Heart left ventricle (tissue), 16 donors: ENCODE data around the gene N4BP2L2. TPM values are rescaled to one million over a fixed set of nuclear protein-coding genes. Genes with fewer than 3 reads are reported as not detected.
A peak's percentile ranks its signal among the peaks of the same experiment; 100 is the strongest.

Source experiments
- ATAC-seq, 4 donors: fragments of 200-7000 bp; cut with Tn5 transposase; one replicate each; pipeline ENCODE4 v1.9.1; 2020 to 2022; ENCODE audit warnings: moderate library complexity in 4 of 4, mild to moderate bottlenecking in 3 of 4, moderate number of reproducible peaks in 1 of 4
- DNase-seq, 5 donors: peaks; one replicate each; pipeline ENCODE4 v3.0.0-alpha.2; 2020
- H3K27ac ChIP-seq, 12 donors: fragments of 200-600 bp; sonication (generic) in 4 of 12; one replicate each; pipeline versions ENCODE4 v1.5.0 to v1.8.0; 2016 to 2022; ENCODE audit warnings: mild to moderate bottlenecking in 2 of 12
- H3K27me3 ChIP-seq, 9 donors: fragments of 200-600 bp; sonication (generic) in 2 of 9; one replicate each; pipeline versions ENCODE4 v1.5.1 to v1.8.0; 2016 to 2022; ENCODE audit warnings: mild to moderate bottlenecking in 3 of 9
- H3K36me3 ChIP-seq, 9 donors: fragments of 200-600 bp; sonication (generic) in 2 of 9; one replicate each; pipeline versions ENCODE4 v1.5.0 to v1.8.0; 2018 to 2022; ENCODE audit warnings: mild to moderate bottlenecking in 2 of 9
- H3K4me1 ChIP-seq, 12 donors: fragments of 200-600 bp; sonication (generic) in 4 of 12; one replicate each; pipeline versions ENCODE4 v1.5.0 to v1.8.0; 2016 to 2022; ENCODE audit warnings: mild to moderate bottlenecking in 3 of 12
- H3K4me3 ChIP-seq, 12 donors: fragments of 200-600 bp; sonication (generic) in 4 of 12; one replicate each; pipeline versions ENCODE4 v1.5.0 to v1.8.0; 2017 to 2022; ENCODE audit warnings: mild to moderate bottlenecking in 9 of 12, moderate library complexity in 4 of 12
- H3K9me3 ChIP-seq, 12 donors: fragments of 200-600 bp; sonication (generic) in 4 of 12; one replicate each; pipeline versions ENCODE4 v1.5.0 to v1.8.0; 2016 to 2022; ENCODE audit warnings: mild to moderate bottlenecking in 1 of 12
- POLR2A ChIP-seq, 2 donors: fragments of 450-650 bp; IDR thresholded peaks; one replicate each; pipeline ENCODE4 v1.6.1; 2017; ENCODE audit warnings: antibody characterized with exemption in 2 of 2, mild to moderate bottlenecking in 2 of 2, moderate library complexity in 2 of 2
- WGBS, 4 donors: extraction: QIAGEN DNeasy Blood & Tissue Kit in 2 of 4; methylation state at CpG; one replicate each; pipeline versions ENCODE4 v1.1.5 to v1.1.7; 2013 to 2018; 5-methylcytosine and 5-hydroxymethylcytosine counted together
- intact Hi-C, 10 donors: fragments of 100-400 bp; cut with DNase I; formaldehyde crosslinking; loops; one replicate each; pipeline versions ENCODE4 v1.11.1 to v1.14.2; 2022
- polyA plus RNA-seq, 2 donors: library from polyadenylated mRNA; stranded (reverse); fragments of 200-250 nt; gene quantifications; one replicate each; pipeline ENCODE4 v1.2.3, GENCODE V29; 2013
- total RNA-seq, 9 donors: library from RNA; depleted of rRNA in 2 of 9; stranded (reverse); fragments of >200 nt in 2 of 9; fragmentation: NEBNext Ultra II Directional in 3 of 9; extraction: Animal tissue kit (Norgen Biotek cat#: 25700) in 3 of 9; gene quantifications; one replicate each; pipeline versions ENCODE4 v1.1.0 to v1.2.4, GENCODE V29; 2016 to 2023
- TF ChIP-seq, protein P1 (sequence below), 12 donors: fragments of 200-600 bp; sonication (generic) in 4 of 12; IDR thresholded peaks; one replicate each; pipeline versions ENCODE4 v1.5.0 to v1.8.0; 2018 to 2022; ENCODE audit warnings: antibody characterized with exemption in 12 of 12, mild to moderate bottlenecking in 5 of 12
- donor health status: ischemic (EF 13 %, LVEDD 7.1; RV severe dilation, severe dysfunction).
- donor health status: healthy with polysubstance abuse.
- donor health status: DM: no; HTN: yes; CAD: no.
- donor health status: DM: no; HTN: no; CAD: no.
- donor health status: ischemic (EF 25% LVEDD 6.9; RV normal size, moderate dysfunction).
- donor health status: ischemic (EF 25% LVEDD 5.7; RV mildly dilated, moderate dysfunction).
- donor health status: healthy.
- donor health status: DM: yes; HTN: yes; CAD: no.
- donor health status: ischemic (EF 35%, LVEDD 5.7; RV mildly dilated, moderate dysfunction).
- donor health status: nonischemic (EF 11% LVEDD 7.7; RV severe dilation, severe dysfunction).
- donor health status: DM: yes; HTN: yes; CAD: no.
- donor health status: PGD.
- donor health status: ischemic (EF 29% LVEDD 5.4; RV normal size, mild dysfunction).
- donor health status: nonischemic (EF 23%, LVEDD 6.1; RV moderate dilation, normal function).

N4BP2L2 gene
- total and polyA plus RNA-seq, 11 donors = 40.4 to 297 (median 131) TPM

DNA sequence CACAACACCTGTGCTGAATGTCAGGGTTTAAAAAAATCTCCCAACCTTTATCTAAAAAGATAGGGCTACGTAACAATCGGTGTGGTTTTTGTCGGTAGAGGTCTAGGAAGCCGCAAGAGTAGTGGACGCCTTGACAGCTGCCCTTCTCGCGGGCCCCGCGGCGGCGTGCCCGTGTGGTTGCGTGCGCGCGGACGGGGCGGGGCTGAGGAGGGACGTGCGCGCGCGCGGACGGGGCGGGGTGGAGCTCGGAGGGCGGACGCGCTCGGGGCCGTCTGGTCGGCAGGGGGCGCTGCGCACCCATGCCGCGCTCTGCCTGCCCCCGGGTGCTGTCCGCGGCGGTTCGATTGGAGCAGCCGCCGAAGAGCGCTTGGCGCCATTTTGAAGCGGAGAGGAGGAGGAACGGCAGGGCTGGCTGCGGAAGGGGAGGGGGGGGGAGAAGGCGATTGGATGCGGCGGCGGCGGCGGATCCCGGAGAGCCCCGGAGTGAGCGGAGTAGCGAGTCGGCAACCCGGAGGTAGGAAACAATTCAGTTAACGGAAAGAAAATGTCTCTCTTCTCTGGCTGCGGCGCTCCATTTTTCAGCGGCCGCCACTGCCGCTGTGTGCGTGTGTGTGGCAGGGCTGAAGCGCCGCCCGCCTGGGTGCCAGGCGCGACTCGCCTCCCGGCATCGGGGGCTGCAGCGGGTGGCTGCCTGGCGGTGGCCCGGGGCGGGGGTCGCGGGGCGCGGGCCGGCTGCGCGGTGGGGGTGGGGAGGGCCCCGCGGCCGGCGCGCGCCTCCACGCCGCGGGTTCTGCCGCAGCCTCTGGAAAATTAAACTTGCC lies 47.7 kb upstream of the N4BP2L2 start, which contains the start of gene PDS5B:
PDS5B (plus strand) TSS at position 373 of the 821 bp plus-strand sequence. CDS start 62,321 bp downstream, outside the sequence.
- 0 to 1% (median 1%) methylated on average over 49 to 97 of the region's 97 CpGs for WGBS, 4 donors
- peak; percentile 95 to 98 (median 96) for DNase-seq
- TF ChIP-seq, protein P1, sequence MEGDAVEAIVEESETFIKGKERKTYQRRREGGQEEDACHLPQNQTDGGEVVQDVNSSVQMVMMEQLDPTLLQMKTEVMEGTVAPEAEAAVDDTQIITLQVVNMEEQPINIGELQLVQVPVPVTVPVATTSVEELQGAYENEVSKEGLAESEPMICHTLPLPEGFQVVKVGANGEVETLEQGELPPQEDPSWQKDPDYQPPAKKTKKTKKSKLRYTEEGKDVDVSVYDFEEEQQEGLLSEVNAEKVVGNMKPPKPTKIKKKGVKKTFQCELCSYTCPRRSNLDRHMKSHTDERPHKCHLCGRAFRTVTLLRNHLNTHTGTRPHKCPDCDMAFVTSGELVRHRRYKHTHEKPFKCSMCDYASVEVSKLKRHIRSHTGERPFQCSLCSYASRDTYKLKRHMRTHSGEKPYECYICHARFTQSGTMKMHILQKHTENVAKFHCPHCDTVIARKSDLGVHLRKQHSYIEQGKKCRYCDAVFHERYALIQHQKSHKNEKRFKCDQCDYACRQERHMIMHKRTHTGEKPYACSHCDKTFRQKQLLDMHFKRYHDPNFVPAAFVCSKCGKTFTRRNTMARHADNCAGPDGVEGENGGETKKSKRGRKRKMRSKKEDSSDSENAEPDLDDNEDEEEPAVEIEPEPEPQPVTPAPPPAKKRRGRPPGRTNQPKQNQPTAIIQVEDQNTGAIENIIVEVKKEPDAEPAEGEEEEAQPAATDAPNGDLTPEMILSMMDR (IDR thresholded peaks at IDR 0.05) = peak; percentile 66 to 97 (median 94)
- TF ChIP-seq POLR2A (IDR thresholded peaks at IDR 0.05) = peak in 1 of 2 donors; percentile 81
- Histone ChIP-seq H3K36me3 (no peaks in the 10 kb centered on the region), H3K4me1 (peaks cover 0 to 38% (median 27%) of the 10 kb centered on the region in 12 donors), H3K27me3 (no peaks in the 10 kb centered on the region), H3K4me3 (peak within 1 kb of the TSS; percentile 66 to 95 (median 84)), H3K27ac (peak within 1 kb of the TSS; percentile 86 to 96 (median 93)), H3K9me3 (no peaks in the 10 kb centered on the region)
- intact Hi-C loops = loop anchor here (1.0 to 10.0 kb wide), 12 partner anchors 53 to 1141 kb away; partner anchors contain the start of gene KL (in 2 of the 10)
- ATAC-seq = peak; percentile 95 to 99 (median 96)

DNA sequence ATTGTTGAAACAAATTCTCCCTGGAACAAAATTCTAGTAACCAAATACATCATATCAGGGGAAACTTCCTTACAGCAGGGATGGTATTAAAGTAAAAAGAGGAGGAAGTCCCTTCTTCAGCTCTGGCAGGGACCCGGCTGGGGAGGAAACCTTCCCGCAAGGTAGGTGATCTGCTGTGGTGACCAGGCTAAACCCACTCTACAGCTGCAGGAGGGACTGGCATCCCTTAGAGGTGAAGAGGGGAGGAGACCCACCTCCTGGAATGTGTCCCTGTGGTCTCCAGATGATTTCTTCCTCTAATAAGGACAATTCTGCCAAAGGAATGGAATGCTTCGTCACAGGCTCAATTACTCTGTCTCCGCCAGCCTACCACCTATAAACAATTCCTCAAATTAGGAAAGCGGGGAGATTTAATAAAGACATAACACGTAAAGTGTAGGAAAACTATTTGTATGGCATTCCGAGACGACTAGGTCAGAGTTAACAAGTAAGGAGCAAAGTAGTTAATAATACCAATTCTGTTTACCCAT lies 47.0 kb upstream of the N4BP2L2 start:
- H3K27me3 ChIP-seq = no peaks in the 10 kb centered on the region
- H3K4me3 ChIP-seq = peak overlapping the region; percentile 22 to 95 (median 76)
- H3K27ac ChIP-seq = peak overlapping the region in 11 of 12 donors; percentile 50 to 96 (median 88)
- ATAC-seq (no peak), DNase-seq (peak in 1 of 5 donors; percentile 18)
- H3K4me1 ChIP-seq = peaks cover 0 to 33% (median 25%) of the 10 kb centered on the region in 12 donors
- intact Hi-C loops = loop anchor here (1.0 to 10.0 kb wide), 12 partner anchors 53 to 1142 kb away; partner anchors contain the start of gene KL (in 2 of the 10)
- TF ChIP-seq POLR2A (IDR thresholded peaks at IDR 0.05) = no peak
- TF ChIP-seq, protein P1 (IDR thresholded peaks at IDR 0.05) = no peak
- H3K9me3 ChIP-seq = no peaks in the 10 kb centered on the region
- WGBS, 4 donors = 13 to 22% (median 16%) methylated on average over 8 of the region's 8 CpGs
- H3K36me3 ChIP-seq = no peaks in the 10 kb centered on the region

DNA sequence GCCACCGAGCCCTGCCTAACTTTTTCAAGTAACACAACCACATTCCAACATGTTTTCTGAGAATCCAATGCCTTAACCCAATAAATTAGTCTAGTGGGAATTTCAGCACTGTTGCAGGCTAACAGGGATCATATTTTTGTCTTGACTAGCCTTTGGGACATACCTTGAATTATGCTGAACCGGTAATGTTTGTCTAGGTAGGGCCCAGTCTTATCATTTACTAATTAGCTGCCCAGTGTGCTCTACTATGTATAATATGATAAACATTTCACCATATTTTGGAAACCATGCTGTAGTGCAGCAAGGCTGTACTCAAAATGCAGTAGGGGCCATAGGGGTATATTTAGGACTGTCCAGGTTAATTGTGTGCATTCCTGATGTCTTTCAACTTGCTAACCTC lies 44.4 kb upstream of the N4BP2L2 start:
- Histone ChIP-seq H3K4me3 (no peak overlapping the region), H3K27ac (no peak overlapping the region), H3K4me1 (peaks cover 0 to 12% (median 5%) of the 10 kb centered on the region in 12 donors), H3K27me3 (no peaks in the 10 kb centered on the region), H3K9me3 (peaks cover 0 to 2% (median 0%) of the 10 kb centered on the region in 12 donors), H3K36me3 (no peaks in the 10 kb centered on the region)
- ATAC-seq (no peak), DNase-seq (no peak)
- intact Hi-C loops = loop anchor here in 6 of 10 donors (2.0 to 10.0 kb wide), 5 partner anchors 201 to 1142 kb away; no protein-coding TSS in a partner anchor
- no peak for TF ChIP-seq POLR2A (IDR thresholded peaks at IDR 0.05)
- TF ChIP-seq, protein P1 (IDR thresholded peaks at IDR 0.05) = no peak
- WGBS, 4 donors = 86 to 100% (median 92%) methylated on average over 2 of the region's 2 CpGs

DNA sequence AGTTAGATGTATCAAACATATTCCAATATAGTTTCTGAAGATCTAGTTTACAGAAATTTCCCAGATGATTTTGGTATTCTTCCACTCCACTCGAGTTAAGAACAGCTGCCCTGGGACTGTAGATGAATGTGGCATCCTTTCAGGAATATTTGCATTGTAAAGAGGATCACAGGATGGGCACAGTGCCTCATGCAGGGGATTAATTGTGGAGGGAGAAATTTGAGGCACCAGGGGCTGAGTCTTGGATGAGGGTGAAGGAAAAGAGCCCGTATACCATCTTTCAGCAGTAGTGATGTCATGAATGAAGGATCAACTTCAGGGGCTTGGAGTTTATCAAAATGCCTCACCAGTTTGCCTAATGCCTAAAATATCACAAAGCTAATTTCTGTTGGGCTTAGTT lies 43.7 kb upstream of the N4BP2L2 start:
- intact Hi-C loops = loop anchor here in 6 of 10 donors (2.0 to 10.0 kb wide), 5 partner anchors 200 to 1143 kb away; no protein-coding TSS in a partner anchor
- H3K27ac ChIP-seq = no peak overlapping the region
- H3K36me3 ChIP-seq = no peaks in the 10 kb centered on the region
- WGBS, 4 donors = 62 to 67% (median 65%) methylated on average over 2 of the region's 2 CpGs
- H3K4me1 ChIP-seq = peaks cover 0 to 7% (median 4%) of the 10 kb centered on the region in 12 donors
- no peak for ATAC-seq
- H3K27me3 ChIP-seq = no peaks in the 10 kb centered on the region
- H3K4me3 ChIP-seq = no peak overlapping the region
- TF ChIP-seq, protein P1 (IDR thresholded peaks at IDR 0.05) = no peak
- no peak for TF ChIP-seq POLR2A (IDR thresholded peaks at IDR 0.05)
- peaks cover 0 to 9% (median 2%) of the 10 kb centered on the region in 12 donors for H3K9me3 ChIP-seq
- DNase-seq = no peak
